Adipocyte (in vitro differentiated cells): Measurements from ENCODE around the gene RHOBTB1.
"Not testable (repeated sequence)": the region's sequence is repeated elsewhere in the genome, so short reads cannot be mapped to it uniquely, and the experiment has no call there.

ENCODE experiments used
- DNase-seq: peaks from one replicate; pipeline ENCODE4 v3.0.0-alpha.2; 2015; ENCODE audit warnings: low read depth
- H3K27me3 ChIP-seq: replicated peaks from 2 replicates; pipeline ENCODE4 v1.7.0; 2013; ENCODE audit warnings: mild to moderate bottlenecking, low read length, moderate library complexity; ENCODE audit not compliant: control insufficient read depth, insufficient read depth
- H3K36me3 ChIP-seq: 2 replicates; pipeline ENCODE4 v1.7.0; 2013; ENCODE audit warnings: low read length, mild to moderate bottlenecking, moderate library complexity; ENCODE audit not compliant: control insufficient read depth, insufficient read depth, severe bottlenecking
- H3K4me1 ChIP-seq: 2 replicates; pipeline ENCODE4 v1.7.0; 2013; ENCODE audit warnings: mild to moderate bottlenecking, low read length, moderate library complexity; ENCODE audit not compliant: control insufficient read depth, insufficient read depth
- H3K4me3 ChIP-seq: 2 replicates; pipeline ENCODE4 v1.7.0; 2013; ENCODE audit warnings: mild to moderate bottlenecking, low read length, moderate library complexity
- H3K9ac ChIP-seq: 2 replicates; pipeline ENCODE4 v1.7.0; 2013; ENCODE audit warnings: mild to moderate bottlenecking, low read length, moderate library complexity
- H3K9me3 ChIP-seq: 2 replicates; pipeline ENCODE4 v1.7.0; 2013; ENCODE audit warnings: mild to moderate bottlenecking, low read length, moderate library complexity; ENCODE audit not compliant: control insufficient read depth

RHOBTB1 gene

GRCh38 chr10:60862517-60862916 is 81.5 kb downstream of the RHOBTB1 start:
- Histone ChIP-seq H3K9me3 (no peaks in the 10 kb centered on the region), H3K36me3 (no peaks in the 10 kb centered on the region), H3K27me3 (peaks cover 3% of the 10 kb centered on the region), H3K4me1 (no peaks in the 10 kb centered on the region), H3K9ac (no peak overlapping the region), H3K4me3 (no peak overlapping the region)
- DNase-seq, result no peak

- no peak overlapping the region for H3K4me3 ChIP-seq
- DNase-seq, result no peak
- no peaks in the 10 kb centered on the region for H3K4me1 ChIP-seq
- H3K36me3 ChIP-seq, result no peaks in the 10 kb centered on the region
- peaks cover 8% of the 10 kb centered on the region for H3K27me3 ChIP-seq
- H3K9ac ChIP-seq, result no peak overlapping the region
- H3K9me3 ChIP-seq, result peaks cover 12% of the 10 kb centered on the region
Observed at GRCh38 chr10:60856405-60856804, 87.6 kb downstream of the RHOBTB1 start.

- H3K4me3 ChIP-seq, result no peak overlapping the region
- no peak for DNase-seq
- H3K9ac ChIP-seq, result no peak overlapping the region
- peaks cover 12% of the 10 kb centered on the region for H3K9me3 ChIP-seq
- H3K4me1 ChIP-seq, result peaks cover under 1% of the 10 kb centered on the region
- peaks cover 8% of the 10 kb centered on the region for H3K27me3 ChIP-seq
- H3K36me3 ChIP-seq, result no peaks in the 10 kb centered on the region
Observed at GRCh38 chr10:60853637-60854036, 90.3 kb downstream of the RHOBTB1 start.

GRCh38 chr10:60853107-60853506 is 90.9 kb downstream of the RHOBTB1 start:
- H3K9ac ChIP-seq, result no peak overlapping the region
- no peak overlapping the region for H3K4me3 ChIP-seq
- no peaks in the 10 kb centered on the region for H3K36me3 ChIP-seq
- H3K27me3 ChIP-seq, result peaks cover 8% of the 10 kb centered on the region
- no peak for DNase-seq
- peaks cover 6% of the 10 kb centered on the region for H3K4me1 ChIP-seq
- H3K9me3 ChIP-seq, result peaks cover 12% of the 10 kb centered on the region

DNA sequence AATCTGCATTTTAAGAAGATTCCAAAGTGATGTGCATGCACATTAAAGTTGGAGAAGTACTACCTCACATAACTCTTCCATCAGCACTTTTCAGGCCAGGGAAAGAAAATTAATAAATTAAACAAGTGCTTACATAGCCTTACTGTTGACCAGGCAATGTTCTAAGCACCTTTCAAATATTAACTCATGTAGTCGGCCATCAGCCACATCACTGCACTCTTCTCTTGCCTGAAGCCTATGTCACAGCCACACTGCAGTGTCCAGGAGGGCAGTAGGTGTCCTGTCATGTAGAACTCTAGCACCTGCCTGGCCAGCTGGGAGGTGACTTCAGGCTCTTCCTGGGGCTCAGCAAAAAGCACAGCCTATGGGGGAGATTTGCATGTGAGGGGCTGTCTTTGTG is 94.2 kb downstream of the RHOBTB1 start:
- no peak overlapping the region for H3K9ac ChIP-seq
- H3K27me3 ChIP-seq, result peaks cover 5% of the 10 kb centered on the region
- no peaks in the 10 kb centered on the region for H3K9me3 ChIP-seq
- no peak for DNase-seq
- H3K36me3 ChIP-seq, result no peaks in the 10 kb centered on the region
- peaks cover 9% of the 10 kb centered on the region for H3K4me1 ChIP-seq
- H3K4me3 ChIP-seq, result no peak overlapping the region

- no peak overlapping the region for H3K9ac ChIP-seq
- no peaks in the 10 kb centered on the region for H3K9me3 ChIP-seq
- DNase-seq, result no peak
- no peaks in the 10 kb centered on the region for H3K36me3 ChIP-seq
- peaks cover under 1% of the 10 kb centered on the region for H3K27me3 ChIP-seq
- no peak overlapping the region for H3K4me3 ChIP-seq
- peaks cover 9% of the 10 kb centered on the region for H3K4me1 ChIP-seq
Observed at GRCh38 chr10:60849217-60849616, 94.8 kb downstream of the RHOBTB1 start.

DNA sequence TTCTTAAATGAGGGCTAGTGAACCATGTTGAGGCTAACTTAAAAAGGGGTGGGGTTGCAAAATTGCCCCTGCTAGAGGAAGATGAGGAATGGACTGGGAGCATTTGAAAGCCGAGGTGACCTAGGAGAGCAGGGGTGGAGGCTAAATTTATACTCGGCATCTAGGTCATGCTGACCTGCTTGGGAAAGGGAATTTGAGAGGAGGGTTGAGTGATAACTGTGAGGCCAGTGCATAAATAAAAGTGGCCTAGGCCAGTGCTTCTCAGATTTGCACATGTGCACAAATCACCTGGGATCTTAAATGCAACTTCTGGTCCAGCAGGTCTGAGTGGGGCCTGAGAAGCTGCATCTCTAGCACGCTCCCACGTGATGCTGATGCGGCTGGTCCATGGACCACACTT is 95.3 kb downstream of the RHOBTB1 start:
- no peak overlapping the region for H3K9ac ChIP-seq
- peaks cover 9% of the 10 kb centered on the region for H3K4me1 ChIP-seq
- no peaks in the 10 kb centered on the region for H3K9me3 ChIP-seq
- DNase-seq, result no peak
- H3K36me3 ChIP-seq, result no peaks in the 10 kb centered on the region
- H3K4me3 ChIP-seq, result no peak overlapping the region
- H3K27me3 ChIP-seq, result no peaks in the 10 kb centered on the region

DNA sequence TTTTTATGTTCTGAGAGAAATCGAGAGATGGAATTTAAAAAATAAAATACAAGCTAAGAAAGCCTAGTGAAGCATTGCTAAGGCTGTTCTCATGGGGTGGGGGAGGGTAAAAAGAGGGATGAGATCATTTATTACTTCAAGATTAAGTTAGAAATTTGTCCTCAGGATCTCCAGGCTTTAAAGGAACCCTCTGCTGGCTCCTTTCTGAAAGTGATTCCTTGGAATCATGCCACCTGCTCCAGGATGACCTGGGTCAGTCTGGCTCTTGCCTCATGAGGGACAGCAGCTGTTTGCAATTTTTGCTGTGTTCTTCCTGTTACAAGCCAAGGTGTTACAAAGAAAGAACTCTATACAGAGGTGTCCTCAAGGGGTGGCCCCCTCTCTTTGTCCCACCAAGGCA is 95.9 kb downstream of the RHOBTB1 start:
- H3K4me3 ChIP-seq, result no peak overlapping the region
- no peak overlapping the region for H3K9ac ChIP-seq
- H3K27me3 ChIP-seq, result no peaks in the 10 kb centered on the region
- DNase-seq, result peak; percentile 53
- peaks cover 9% of the 10 kb centered on the region for H3K4me1 ChIP-seq
- H3K9me3 ChIP-seq, result no peaks in the 10 kb centered on the region
- H3K36me3 ChIP-seq, result no peaks in the 10 kb centered on the region

DNA sequence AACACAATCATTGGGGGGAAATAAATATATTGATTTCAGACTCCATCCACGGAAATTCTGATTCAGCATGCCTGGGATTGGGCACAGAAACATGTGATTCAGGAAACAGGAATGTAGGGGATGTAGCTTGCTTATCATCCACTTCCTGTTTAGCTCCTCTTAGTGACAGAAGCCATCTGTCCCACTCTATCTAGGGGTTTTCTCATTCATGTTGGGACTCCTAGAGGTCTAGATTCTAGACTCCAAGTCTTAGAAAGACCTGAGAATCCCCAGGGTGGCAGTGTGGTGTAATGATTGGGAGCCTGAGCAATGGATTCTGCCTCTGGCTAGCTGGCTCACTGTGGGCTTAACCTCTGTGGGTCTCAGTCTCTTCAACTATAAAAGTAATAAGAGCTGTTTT is 97.8 kb downstream of the RHOBTB1 start:
- no peak overlapping the region for H3K4me3 ChIP-seq
- no peaks in the 10 kb centered on the region for H3K9me3 ChIP-seq
- peaks cover 9% of the 10 kb centered on the region for H3K4me1 ChIP-seq
- peak; percentile 38 for DNase-seq
- H3K36me3 ChIP-seq, result no peaks in the 10 kb centered on the region
- no peaks in the 10 kb centered on the region for H3K27me3 ChIP-seq
- no peak overlapping the region for H3K9ac ChIP-seq

DNA sequence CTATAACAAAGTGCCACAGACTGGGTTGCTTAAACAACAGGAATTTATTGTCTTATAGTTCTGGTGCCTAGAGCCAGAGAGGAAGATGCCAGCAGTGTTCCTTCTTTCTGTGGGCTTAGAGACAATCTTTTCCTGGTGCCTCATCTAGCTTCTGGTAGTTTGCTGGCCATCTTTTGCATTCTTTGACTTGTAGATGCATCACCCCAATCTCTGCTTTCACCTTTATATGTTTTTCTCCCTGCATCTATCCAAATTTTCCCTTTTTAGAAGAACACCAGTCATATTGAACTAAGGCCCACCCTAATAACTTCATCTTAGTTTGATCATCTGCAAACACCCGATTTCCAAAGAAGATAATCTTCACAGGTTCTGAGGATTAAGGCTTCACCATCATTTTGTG is 98.9 kb downstream of the RHOBTB1 start:
- Histone ChIP-seq H3K9ac (no peak overlapping the region), H3K4me3 (no peak overlapping the region), H3K27me3 (no peaks in the 10 kb centered on the region), H3K4me1 (peaks cover 9% of the 10 kb centered on the region), H3K9me3 (no peaks in the 10 kb centered on the region), H3K36me3 (no peaks in the 10 kb centered on the region)
- no peak for DNase-seq

GRCh38 chr10:60842694-60843093 is 101.3 kb downstream of the RHOBTB1 start:
- DNase-seq, result no peak
- H3K4me1 ChIP-seq, result no peaks in the 10 kb centered on the region
- no peaks in the 10 kb centered on the region for H3K9me3 ChIP-seq
- H3K9ac ChIP-seq, result no peak overlapping the region
- H3K27me3 ChIP-seq, result no peaks in the 10 kb centered on the region
- H3K4me3 ChIP-seq, result no peak overlapping the region
- H3K36me3 ChIP-seq, result no peaks in the 10 kb centered on the region

GRCh38 chr10:60841227-60841626 is 102.8 kb downstream of the RHOBTB1 start:
- H3K36me3 ChIP-seq, H3K27me3 ChIP-seq, H3K4me3 ChIP-seq, DNase-seq, H3K9me3 ChIP-seq, H3K4me1 ChIP-seq, H3K9ac ChIP-seq: not testable (repeated sequence)
